Measurements from ENCODE around the gene EYS.

- TF ChIP-seq ZNF565 (CRISPR knock-in tag; conservative IDR thresholded peaks at IDR 0.05; ENCODE audit: low read depth) (no peak), ZNF70 (CRISPR knock-in tag; IDR thresholded peaks at IDR 0.05) (no peak), ARNTL (CRISPR knock-in tag; IDR thresholded peaks at IDR 0.05; ENCODE audit: borderline replicate concordance, low read depth) (no peak), TOX (CRISPR knock-in tag; IDR thresholded peaks at IDR 0.05; ENCODE audit: borderline replicate concordance) (no peak), RARB (CRISPR knock-in tag; IDR thresholded peaks at IDR 0.05) (no peak), ZFP30 (CRISPR knock-in tag; IDR thresholded peaks at IDR 0.05) (no peak), ISL1 (CRISPR knock-in tag; IDR thresholded peaks at IDR 0.05) (no peak), ZFP3 (CRISPR knock-in tag; IDR thresholded peaks at IDR 0.05) (no peak), PPARA (CRISPR knock-in tag; IDR thresholded peaks at IDR 0.05; ENCODE audit: borderline replicate concordance) (no peak), ZC3H10 (CRISPR knock-in tag; IDR thresholded peaks at IDR 0.05) (no peak), SNAI2 (CRISPR knock-in tag; IDR thresholded peaks at IDR 0.05) (no peak)
- TF ChIP-seq, protein P1, sequence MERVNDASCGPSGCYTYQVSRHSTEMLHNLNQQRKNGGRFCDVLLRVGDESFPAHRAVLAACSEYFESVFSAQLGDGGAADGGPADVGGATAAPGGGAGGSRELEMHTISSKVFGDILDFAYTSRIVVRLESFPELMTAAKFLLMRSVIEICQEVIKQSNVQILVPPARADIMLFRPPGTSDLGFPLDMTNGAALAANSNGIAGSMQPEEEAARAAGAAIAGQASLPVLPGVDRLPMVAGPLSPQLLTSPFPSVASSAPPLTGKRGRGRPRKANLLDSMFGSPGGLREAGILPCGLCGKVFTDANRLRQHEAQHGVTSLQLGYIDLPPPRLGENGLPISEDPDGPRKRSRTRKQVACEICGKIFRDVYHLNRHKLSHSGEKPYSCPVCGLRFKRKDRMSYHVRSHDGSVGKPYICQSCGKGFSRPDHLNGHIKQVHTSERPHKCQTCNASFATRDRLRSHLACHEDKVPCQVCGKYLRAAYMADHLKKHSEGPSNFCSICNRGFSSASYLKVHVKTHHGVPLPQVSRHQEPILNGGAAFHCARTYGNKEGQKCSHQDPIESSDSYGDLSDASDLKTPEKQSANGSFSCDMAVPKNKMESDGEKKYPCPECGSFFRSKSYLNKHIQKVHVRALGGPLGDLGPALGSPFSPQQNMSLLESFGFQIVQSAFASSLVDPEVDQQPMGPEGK (CRISPR knock-in tag; IDR thresholded peaks at IDR 0.05; ENCODE audit: borderline replicate concordance), result no peak
Measured at GRCh38 chr6:64170316-64170715, 1536.7 kb downstream of the EYS start.

All from SK-N-SH treated with all-trans-retinoic acid at 6 μM for 48 hours (cell line).